Liver (tissue), 9 donors: ENCODE data around the gene TWF2. TPM values are rescaled to one million over a fixed set of nuclear protein-coding genes. Genes with fewer than 3 reads are reported as not detected.

Experiments used
- DNase-seq: peaks from one replicate; pipeline ENCODE4 v3.0.0-alpha.2; 2017; ENCODE audit warnings: low spot score
- H3K27ac ChIP-seq, 2 donors: one replicate each; pipeline ENCODE4 v1.7.0; 2013; ENCODE audit warnings: inconsistent platforms in 2 of 2, low read length in 2 of 2, control low read depth in 1 of 2, low read depth in 1 of 2, mild to moderate bottlenecking in 1 of 2
- H3K27me3 ChIP-seq, 4 donors: one replicate each; pipeline versions ENCODE4 v1.6.1 to v1.7.0; 2013; ENCODE audit warnings: low read length in 3 of 4, inconsistent platforms in 1 of 4, mild to moderate bottlenecking in 1 of 4, moderate library complexity in 1 of 4; ENCODE audit not compliant: control insufficient read depth in 4 of 4, insufficient read depth in 4 of 4
- H3K36me3 ChIP-seq, 4 donors: one replicate each; pipeline versions ENCODE4 v1.6.1 to v1.7.0; 2013; ENCODE audit warnings: low read length in 3 of 4, mild to moderate bottlenecking in 3 of 4, low read depth in 1 of 4, moderate library complexity in 1 of 4; ENCODE audit not compliant: control insufficient read depth in 4 of 4, insufficient read depth in 3 of 4
- H3K4me1 ChIP-seq, 4 donors: one replicate each; pipeline versions ENCODE4 v1.6.1 to v1.7.0; 2013; ENCODE audit warnings: low read length in 3 of 4, mild to moderate bottlenecking in 3 of 4, moderate library complexity in 1 of 4; ENCODE audit not compliant: control insufficient read depth in 4 of 4, insufficient read depth in 4 of 4
- H3K4me3 ChIP-seq, 3 donors: one replicate each; pipeline versions ENCODE4 v1.6.1 to v1.7.0; 2013; ENCODE audit warnings: low read length in 3 of 3, control low read depth in 1 of 3, low read depth in 1 of 3, mild to moderate bottlenecking in 1 of 3
- H3K9ac ChIP-seq, 2 donors: one replicate each; pipeline ENCODE4 v1.7.0; 2013; ENCODE audit warnings: low read length in 2 of 2, mild to moderate bottlenecking in 2 of 2, moderate library complexity in 2 of 2, control low read depth in 1 of 2, low read depth in 1 of 2
- H3K9me3 ChIP-seq, 4 donors: one replicate each; pipeline versions ENCODE4 v1.6.1 to v1.7.0; 2013; ENCODE audit warnings: low read length in 3 of 4; ENCODE audit not compliant: control insufficient read depth in 4 of 4
- FOXA1 ChIP-seq: IDR thresholded peaks from 2 replicates; pipeline ENCODE4 v1.6.1; 2016; ENCODE audit warnings: antibody characterized with exemption
- FOXA2 ChIP-seq: IDR thresholded peaks from 2 replicates; pipeline ENCODE4 v1.6.1; 2016; ENCODE audit warnings: antibody characterized with exemption
- HNF4A ChIP-seq, 2 donors: conservative IDR thresholded peaks; 2 replicates each; pipeline ENCODE4 v1.6.1; 2016; ENCODE audit warnings: antibody characterized with exemption in 2 of 2, mild to moderate bottlenecking in 2 of 2
- NR2F2 ChIP-seq: IDR thresholded peaks from 2 replicates; pipeline ENCODE4 v1.6.1; 2016; ENCODE audit warnings: antibody characterized with exemption
- RAD21 ChIP-seq, 2 donors: IDR thresholded peaks; 2 replicates each; pipeline ENCODE4 v1.6.1; 2016; ENCODE audit warnings: antibody characterized with exemption in 2 of 2, mild to moderate bottlenecking in 2 of 2
- RXRA ChIP-seq, 2 donors: IDR thresholded peaks; 2 replicates each; pipeline ENCODE4 v1.6.1; 2017 to 2018; ENCODE audit warnings: antibody characterized with exemption in 2 of 2, mild to moderate bottlenecking in 1 of 2
- SP1 ChIP-seq: IDR thresholded peaks from 2 replicates; pipeline ENCODE4 v1.6.1; 2018; ENCODE audit warnings: antibody characterized with exemption, mild to moderate bottlenecking
- TAF1 ChIP-seq: conservative IDR thresholded peaks from 2 replicates; pipeline ENCODE4 v1.6.1; 2016; ENCODE audit warnings: antibody characterized with exemption, mild to moderate bottlenecking
- YY1 ChIP-seq: IDR thresholded peaks from 2 replicates; pipeline ENCODE4 v1.6.1; 2016; ENCODE audit warnings: antibody characterized with exemption, mild to moderate bottlenecking
- WGBS: extraction: QIAGEN DNeasy Blood & Tissue Kit; methylation state at CpG from one replicate; pipeline ENCODE4 v1.1.7; 2013; 5-methylcytosine and 5-hydroxymethylcytosine counted together
- polyA plus RNA-seq, 2 donors: library from polyadenylated mRNA; stranded (reverse) in 1 of 2; unstranded in 1 of 2; fragments of 200-250 nt in 1 of 2; fragments of >200 nt in 1 of 2; fragmentation: Nextera tagmentation in 1 of 2; extraction: Ambion mirVana in 1 of 2; gene quantifications; one replicate each; pipeline versions ENCODE4 v1.2.1 to v1.2.3, GENCODE V29; 2013 to 2015
- total RNA-seq, 2 donors: library from RNA; depleted of rRNA; stranded (reverse); fragments of >200 nt; gene quantifications; one replicate each; pipeline ENCODE4 v1.2.3, GENCODE V29; 2014
- TF ChIP-seq, protein P1 (sequence below): IDR thresholded peaks from 2 replicates; pipeline ENCODE4 v1.6.1; 2016; ENCODE audit warnings: antibody characterized with exemption
- TF ChIP-seq, protein P2 (sequence below): fragments of 150-350 bp; IDR thresholded peaks from 2 replicates; pipeline ENCODE4 v1.5.1; 2017; ENCODE audit warnings: improper control_type of control experiment, low read depth, low read length; ENCODE audit not compliant: missing input control
- TF ChIP-seq, protein P3 (sequence below): IDR thresholded peaks from 2 replicates; pipeline ENCODE4 v1.6.1; 2016; ENCODE audit warnings: antibody characterized with exemption, mild to moderate bottlenecking
- TF ChIP-seq, protein P4 (sequence below): IDR thresholded peaks from 2 replicates; pipeline ENCODE4 v1.6.1; 2016; ENCODE audit warnings: antibody characterized with exemption
- donor health status: healthy.
- donor health status: healthy.
- donor health status: healthy.
- donor health status: healthy.
- donor health status: healthy.

Gene TWF2
- total and polyA plus RNA-seq, 4 donors: 12.0 to 26.3 (median 17.6) TPM

DNA sequence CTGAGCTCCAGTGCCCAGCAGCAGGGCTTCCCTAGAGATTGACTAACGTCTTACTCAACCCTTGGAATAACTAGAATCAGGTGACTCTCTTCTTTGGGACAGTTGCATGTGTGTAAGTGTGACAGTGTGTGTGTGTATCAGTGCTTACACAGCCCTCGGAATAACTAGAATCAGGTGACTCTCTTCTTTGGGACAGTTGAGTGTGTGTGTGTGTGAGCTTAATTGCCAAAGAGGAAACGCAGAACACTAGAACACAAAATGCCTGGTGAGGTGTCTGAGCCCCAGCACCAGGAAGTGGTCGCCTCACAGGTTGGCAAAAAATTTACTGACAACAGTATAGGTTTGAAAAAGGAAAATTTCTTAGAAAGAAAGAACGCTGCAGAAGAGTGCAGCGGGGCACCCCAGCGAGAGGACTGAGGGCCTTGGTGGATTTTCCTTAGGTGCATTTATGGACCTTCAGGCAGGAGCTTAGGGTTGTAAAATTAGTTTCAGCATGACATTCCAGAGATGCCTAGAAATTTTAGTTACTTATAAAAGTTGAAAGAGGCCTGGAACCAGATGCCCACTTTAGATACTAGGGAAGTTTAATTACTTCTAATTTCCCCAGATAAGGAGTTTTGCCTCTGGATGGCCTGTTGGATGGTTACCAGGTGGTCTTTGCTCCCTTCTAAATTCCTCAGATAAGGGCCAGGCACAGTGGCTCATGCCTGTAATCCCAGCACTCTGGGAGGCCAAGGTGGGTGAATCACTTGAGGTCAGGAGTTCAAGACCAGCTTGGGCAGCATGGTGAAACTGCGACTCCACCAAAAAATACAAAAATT is 43.2 kb upstream of the TWF2 start:
- no peak for DNase-seq
- peaks cover 3 to 57% (median 36%) of the 10 kb centered on the region in 4 donors for H3K4me1 ChIP-seq
- WGBS: 61% methylated on average over 8 of the region's 8 CpGs

DNA sequence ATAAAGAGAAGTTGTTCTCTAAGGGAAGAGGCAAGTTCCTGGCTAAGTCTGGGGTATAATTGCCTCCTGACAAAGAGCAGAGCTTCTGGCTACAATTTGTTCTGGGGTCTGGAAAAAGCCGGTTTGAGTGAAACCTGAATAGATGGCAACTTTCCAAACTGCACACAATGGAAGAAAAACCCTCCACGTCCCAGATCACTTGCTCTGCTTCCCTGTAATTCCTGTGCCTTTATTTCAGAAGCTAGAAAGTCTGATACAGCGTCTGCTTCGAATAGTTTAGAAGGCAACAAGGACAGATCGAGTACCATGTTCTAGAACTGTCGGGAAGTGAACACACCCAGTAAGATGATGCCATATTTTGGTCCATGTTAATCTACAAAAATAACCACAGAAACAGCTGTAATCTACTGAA is 41.1 kb upstream of the TWF2 start:
- DNase-seq: no peak
- 64% methylated on average over 6 of the region's 6 CpGs for WGBS
- Histone ChIP-seq H3K4me1 (peaks cover 6 to 54% (median 44%) of the 10 kb centered on the region in 4 donors), H3K9me3 (no peaks in the 10 kb centered on the region), H3K4me3 (no peak overlapping the region), H3K36me3 (peaks cover 0 to 1% (median 0%) of the 10 kb centered on the region in 4 donors), H3K27me3 (no peaks in the 10 kb centered on the region), H3K27ac (peak overlapping the region; percentile 0 to 99), H3K9ac (no peak overlapping the region)
- TF ChIP-seq SP1 (no peak), RXRA (IDR thresholded peaks at IDR 0.05) (no peak), RAD21 (IDR thresholded peaks at IDR 0.05) (no peak), NR2F2 (no peak), FOXA2 (no peak), HNF4A (conservative IDR thresholded peaks at IDR 0.05) (no peak), FOXA1 (no peak), YY1 (no peak), TAF1 (no peak)
- TF ChIP-seq, protein P1, sequence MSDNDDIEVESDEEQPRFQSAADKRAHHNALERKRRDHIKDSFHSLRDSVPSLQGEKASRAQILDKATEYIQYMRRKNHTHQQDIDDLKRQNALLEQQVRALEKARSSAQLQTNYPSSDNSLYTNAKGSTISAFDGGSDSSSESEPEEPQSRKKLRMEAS: no peak
- TF ChIP-seq, protein P2, sequence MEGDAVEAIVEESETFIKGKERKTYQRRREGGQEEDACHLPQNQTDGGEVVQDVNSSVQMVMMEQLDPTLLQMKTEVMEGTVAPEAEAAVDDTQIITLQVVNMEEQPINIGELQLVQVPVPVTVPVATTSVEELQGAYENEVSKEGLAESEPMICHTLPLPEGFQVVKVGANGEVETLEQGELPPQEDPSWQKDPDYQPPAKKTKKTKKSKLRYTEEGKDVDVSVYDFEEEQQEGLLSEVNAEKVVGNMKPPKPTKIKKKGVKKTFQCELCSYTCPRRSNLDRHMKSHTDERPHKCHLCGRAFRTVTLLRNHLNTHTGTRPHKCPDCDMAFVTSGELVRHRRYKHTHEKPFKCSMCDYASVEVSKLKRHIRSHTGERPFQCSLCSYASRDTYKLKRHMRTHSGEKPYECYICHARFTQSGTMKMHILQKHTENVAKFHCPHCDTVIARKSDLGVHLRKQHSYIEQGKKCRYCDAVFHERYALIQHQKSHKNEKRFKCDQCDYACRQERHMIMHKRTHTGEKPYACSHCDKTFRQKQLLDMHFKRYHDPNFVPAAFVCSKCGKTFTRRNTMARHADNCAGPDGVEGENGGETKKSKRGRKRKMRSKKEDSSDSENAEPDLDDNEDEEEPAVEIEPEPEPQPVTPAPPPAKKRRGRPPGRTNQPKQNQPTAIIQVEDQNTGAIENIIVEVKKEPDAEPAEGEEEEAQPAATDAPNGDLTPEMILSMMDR: no peak
- TF ChIP-seq, protein P3, sequence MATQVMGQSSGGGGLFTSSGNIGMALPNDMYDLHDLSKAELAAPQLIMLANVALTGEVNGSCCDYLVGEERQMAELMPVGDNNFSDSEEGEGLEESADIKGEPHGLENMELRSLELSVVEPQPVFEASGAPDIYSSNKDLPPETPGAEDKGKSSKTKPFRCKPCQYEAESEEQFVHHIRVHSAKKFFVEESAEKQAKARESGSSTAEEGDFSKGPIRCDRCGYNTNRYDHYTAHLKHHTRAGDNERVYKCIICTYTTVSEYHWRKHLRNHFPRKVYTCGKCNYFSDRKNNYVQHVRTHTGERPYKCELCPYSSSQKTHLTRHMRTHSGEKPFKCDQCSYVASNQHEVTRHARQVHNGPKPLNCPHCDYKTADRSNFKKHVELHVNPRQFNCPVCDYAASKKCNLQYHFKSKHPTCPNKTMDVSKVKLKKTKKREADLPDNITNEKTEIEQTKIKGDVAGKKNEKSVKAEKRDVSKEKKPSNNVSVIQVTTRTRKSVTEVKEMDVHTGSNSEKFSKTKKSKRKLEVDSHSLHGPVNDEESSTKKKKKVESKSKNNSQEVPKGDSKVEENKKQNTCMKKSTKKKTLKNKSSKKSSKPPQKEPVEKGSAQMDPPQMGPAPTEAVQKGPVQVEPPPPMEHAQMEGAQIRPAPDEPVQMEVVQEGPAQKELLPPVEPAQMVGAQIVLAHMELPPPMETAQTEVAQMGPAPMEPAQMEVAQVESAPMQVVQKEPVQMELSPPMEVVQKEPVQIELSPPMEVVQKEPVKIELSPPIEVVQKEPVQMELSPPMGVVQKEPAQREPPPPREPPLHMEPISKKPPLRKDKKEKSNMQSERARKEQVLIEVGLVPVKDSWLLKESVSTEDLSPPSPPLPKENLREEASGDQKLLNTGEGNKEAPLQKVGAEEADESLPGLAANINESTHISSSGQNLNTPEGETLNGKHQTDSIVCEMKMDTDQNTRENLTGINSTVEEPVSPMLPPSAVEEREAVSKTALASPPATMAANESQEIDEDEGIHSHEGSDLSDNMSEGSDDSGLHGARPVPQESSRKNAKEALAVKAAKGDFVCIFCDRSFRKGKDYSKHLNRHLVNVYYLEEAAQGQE: no peak

More for the DNA sequence above, 43.2 kb upstream of the TWF2 start:
- no peaks in the 10 kb centered on the region for H3K9me3 ChIP-seq
- TF ChIP-seq NR2F2: no peak
- TF ChIP-seq FOXA2: no peak
- peak; percentile 27 to 51 for TF ChIP-seq HNF4A (conservative IDR thresholded peaks at IDR 0.05)
- TF ChIP-seq, protein P3: no peak
- TF ChIP-seq, protein P4, sequence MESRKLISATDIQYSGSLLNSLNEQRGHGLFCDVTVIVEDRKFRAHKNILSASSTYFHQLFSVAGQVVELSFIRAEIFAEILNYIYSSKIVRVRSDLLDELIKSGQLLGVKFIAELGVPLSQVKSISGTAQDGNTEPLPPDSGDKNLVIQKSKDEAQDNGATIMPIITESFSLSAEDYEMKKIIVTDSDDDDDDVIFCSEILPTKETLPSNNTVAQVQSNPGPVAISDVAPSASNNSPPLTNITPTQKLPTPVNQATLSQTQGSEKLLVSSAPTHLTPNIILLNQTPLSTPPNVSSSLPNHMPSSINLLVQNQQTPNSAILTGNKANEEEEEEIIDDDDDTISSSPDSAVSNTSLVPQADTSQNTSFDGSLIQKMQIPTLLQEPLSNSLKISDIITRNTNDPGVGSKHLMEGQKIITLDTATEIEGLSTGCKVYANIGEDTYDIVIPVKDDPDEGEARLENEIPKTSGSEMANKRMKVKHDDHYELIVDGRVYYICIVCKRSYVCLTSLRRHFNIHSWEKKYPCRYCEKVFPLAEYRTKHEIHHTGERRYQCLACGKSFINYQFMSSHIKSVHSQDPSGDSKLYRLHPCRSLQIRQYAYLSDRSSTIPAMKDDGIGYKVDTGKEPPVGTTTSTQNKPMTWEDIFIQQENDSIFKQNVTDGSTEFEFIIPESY: no peak
- TF ChIP-seq RXRA (IDR thresholded peaks at IDR 0.05): peak in 1 of 2 donors; percentile 17
- TF ChIP-seq YY1: no peak
- no peak overlapping the region for H3K4me3 ChIP-seq
- H3K36me3 ChIP-seq: no peaks in the 10 kb centered on the region
- H3K9ac ChIP-seq: no peak overlapping the region
- H3K27ac ChIP-seq: peak overlapping the region; percentile 5 to 49
- H3K27me3 ChIP-seq: no peaks in the 10 kb centered on the region
